K562 (cell line): ENCODE data around the gene FOXJ3. TPM values are rescaled to one million over a fixed set of nuclear protein-coding genes. Genes with fewer than 3 reads are reported as not detected.

Experiments
- ATAC-seq: fragments of 200-7000 bp; cut with Tn5 transposase; 3 replicates; pipeline ENCODE4 v1.9.1; 2020; ENCODE audit warnings: moderate library complexity
- BruUV-seq: library from RNA; stranded (reverse); fragments of 400-500 nt; replicated peaks from 2 replicates; lab custom pipeline; 2021; lab: Mats Ljungman, UMichigan
- CTCF ChIA-PET: fragments of 300-600 bp; formaldehyde crosslinking; extraction: SDS; loops from one replicate; lab custom pipeline; 2021; ENCODE audit warnings: low intra/inter-chr PET ratio; lab: Yijun Ruan, JAX
- POLR2A ChIA-PET: fragments of 300-600, 350-650 bp; sonication (Branson Sonifier 250); formaldehyde crosslinking; extraction: SDS; loops from one replicate; lab custom pipeline; 2021; ENCODE audit warnings: antibody characterized with exemption, inconsistent platforms; lab: Yijun Ruan, JAX
- DNase-seq, 4 experiments: peaks; one replicate each; pipeline versions ENCODE4 v3.0.0 to v3.0.0-alpha.2; 2011 to 2018; ENCODE audit warnings: low spot score in 3 of 4, mixed read lengths in 3 of 4; ENCODE audit errors: extremely low read depth in 1 of 4
- FAIRE-seq: peaks from 2 replicates; lab custom pipeline; 2011; peaks lifted over from hg19 to GRCh38; lab: Jason Lieb, UNC
- H2AFZ ChIP-seq: 2 replicates; pipeline ENCODE4 v1.6.0; 2011; ENCODE audit warnings: low read depth, low read length, control low read depth, inconsistent platforms
- H3K27ac ChIP-seq: fragments of 200-600 bp; 3 replicates; pipeline ENCODE4 v1.8.0; 2011; ENCODE audit warnings: low read depth, mild to moderate bottlenecking, control low read depth, inconsistent platforms, low read length, moderate library complexity, mixed read lengths; ENCODE audit errors: extremely low read depth
- H3K27me3 ChIP-seq, 2 experiments: fragments of 300-600 bp in 1 of 2; 2 replicates in 1 of 2; 3 replicates in 1 of 2; pipeline versions ENCODE4 v1.6.0 to v1.8.0; 2011; ENCODE audit warnings: inconsistent platforms in 2 of 2, low read length in 2 of 2, mild to moderate bottlenecking in 1 of 2, mixed read lengths in 1 of 2, moderate library complexity in 1 of 2; ENCODE audit not compliant: control insufficient read depth in 2 of 2, insufficient read depth in 2 of 2
- H3K36me3 ChIP-seq: fragments of 300-600 bp; 3 replicates; pipeline ENCODE4 v1.8.0; 2011; ENCODE audit warnings: mild to moderate bottlenecking, low read length, inconsistent platforms; ENCODE audit not compliant: control insufficient read depth, insufficient read depth
- H3K4me1 ChIP-seq, 2 experiments: fragments of 200-600 bp in 1 of 2; replicated peaks in 1 of 2; 2 replicates in 1 of 2; 3 replicates in 1 of 2; pipeline versions ENCODE4 v1.5.1 to v1.8.0; 2011; ENCODE audit warnings: inconsistent platforms in 2 of 2, low read length in 2 of 2, mild to moderate bottlenecking in 1 of 2, mixed read lengths in 1 of 2, moderate library complexity in 1 of 2; ENCODE audit not compliant: control insufficient read depth in 2 of 2, insufficient read depth in 2 of 2
- H3K4me2 ChIP-seq: 2 replicates; pipeline ENCODE4 v1.6.1; 2011; ENCODE audit warnings: low read length, control low read depth, inconsistent platforms, mixed read lengths; ENCODE audit not compliant: insufficient read depth
- H3K4me3 ChIP-seq: fragments of 200-600 bp; sonication (generic), shearing (Covaris generic); 2 replicates; pipeline ENCODE4 v1.5.1; 2016; ENCODE audit warnings: control low read depth, inconsistent platforms
- H3K79me2 ChIP-seq: fragments of 200-600 bp; 3 replicates; pipeline ENCODE4 v1.8.0; 2011; ENCODE audit warnings: low read length, inconsistent platforms; ENCODE audit not compliant: control insufficient read depth, insufficient read depth
- H3K9ac ChIP-seq, 2 experiments: 2 replicates each; pipeline versions ENCODE4 v1.6.0 to v1.6.1; 2011; ENCODE audit warnings: low read depth in 2 of 2, low read length in 2 of 2, control low read depth in 1 of 2, inconsistent platforms in 1 of 2, mild to moderate bottlenecking in 1 of 2, mixed read lengths in 1 of 2; ENCODE audit not compliant: insufficient read depth in 1 of 2
- H3K9me1 ChIP-seq: one replicate; pipeline ENCODE4 v1.6.0; 2011; ENCODE audit warnings: inconsistent platforms, mild to moderate bottlenecking, low read length, moderate library complexity; ENCODE audit not compliant: control insufficient read depth, insufficient read depth
- H3K9me3 ChIP-seq: replicated peaks from 2 replicates; pipeline ENCODE4 v1.5.1; 2011; ENCODE audit warnings: low read depth, low read length, inconsistent platforms; ENCODE audit not compliant: control insufficient read depth, insufficient read depth
- H4K20me1 ChIP-seq: replicated peaks from 2 replicates; pipeline ENCODE4 v1.6.1; 2011; ENCODE audit warnings: low read length, inconsistent platforms, mixed read lengths; ENCODE audit not compliant: control insufficient read depth, insufficient read depth
- PHB2 ChIP-seq: fragments of 450-650 bp; IDR thresholded peaks from 2 replicates; pipeline ENCODE4 v1.6.1; 2017; ENCODE audit warnings: low read depth
- RAD51 ChIP-seq: fragments of 450-650 bp; IDR thresholded peaks from 2 replicates; pipeline ENCODE4 v1.7.1; 2016; ENCODE audit warnings: low read depth, mild to moderate bottlenecking, borderline replicate concordance
- ZNF133 ChIP-seq: fragments of 250-450 bp; sonication (Bioruptor Pico); IDR thresholded peaks from 2 replicates; pipeline ENCODE4 v1.4.0; 2020; ENCODE audit warnings: mild to moderate bottlenecking
- ZNF431 ChIP-seq: sonication (generic); formaldehyde crosslinking; IDR thresholded peaks from 2 replicates; pipeline ENCODE4 v1.8.0; 2022; ENCODE audit warnings: mild to moderate bottlenecking, missing genetic modification reagents
- WGBS: fragments of 100-300 bp; shearing (Covaris generic); methylation state at CpG from one replicate; pipeline ENCODE4 v1.1.6; 2016; ENCODE audit warnings: low coverage, mixed read lengths; ENCODE audit not compliant: insufficient coverage; ENCODE audit errors: missing lambda C conversion rate; 5-methylcytosine and 5-hydroxymethylcytosine counted together
- in situ Hi-C: fragments of 300-500 bp; cut with MboI; formaldehyde crosslinking; loops from 4 replicates; pipeline ENCODE4 v1.15.0; 2018; ENCODE audit warnings: inconsistent platforms, mixed read lengths
- intact Hi-C: fragments of 100-400 bp; cut with micrococcal nuclease; formaldehyde crosslinking; loops from 2 replicates; pipeline ENCODE4 v1.14.2; 2022
- polyA plus RNA-seq, 8 experiments: library from polyadenylated mRNA; depleted of rRNA in 4 of 8; stranded (reverse) in 5 of 8; unstranded in 3 of 8; fragments of >200 nt; fragmentation: Nextera tagmentation in 2 of 8; fragmentation: Illumina TruSeq in 1 of 8; extraction: Ambion mirVana in 2 of 8; extraction: Trizol in 1 of 8; gene quantifications; 2 replicates each; pipeline versions ENCODE4 v1.2.1 to v1.2.3, GENCODE V29; 2011 to 2014; ENCODE audit warnings: inconsistent platforms in 1 of 8, missing spikeins in 1 of 8
- total RNA-seq, 7 experiments: library from RNA; depleted of rRNA in 6 of 7; stranded (reverse); fragments of >200 nt in 6 of 7; fragmentation: Illumina TruSeq in 2 of 7; extraction: Trizol in 2 of 7; gene quantifications; 2 replicates each; pipeline versions ENCODE4 v1.2.1 to v1.2.3, GENCODE V29; 2011 to 2021; ENCODE audit warnings: low replicate concordance in 1 of 7
- TF ChIP-seq, protein P1 (sequence below): sonication (generic); formaldehyde crosslinking; IDR thresholded peaks from 2 replicates; pipeline ENCODE4 v1.8.0; 2022; ENCODE audit warnings: mild to moderate bottlenecking, missing genetic modification reagents, borderline replicate concordance

Gene FOXJ3
- total and polyA plus RNA-seq, 9 of the 15 experiments (the other 6 are each of a cell fraction or from before 2014, with no cell fraction given): 8.7 to 35.3 (median 23.4) TPM

DNA sequence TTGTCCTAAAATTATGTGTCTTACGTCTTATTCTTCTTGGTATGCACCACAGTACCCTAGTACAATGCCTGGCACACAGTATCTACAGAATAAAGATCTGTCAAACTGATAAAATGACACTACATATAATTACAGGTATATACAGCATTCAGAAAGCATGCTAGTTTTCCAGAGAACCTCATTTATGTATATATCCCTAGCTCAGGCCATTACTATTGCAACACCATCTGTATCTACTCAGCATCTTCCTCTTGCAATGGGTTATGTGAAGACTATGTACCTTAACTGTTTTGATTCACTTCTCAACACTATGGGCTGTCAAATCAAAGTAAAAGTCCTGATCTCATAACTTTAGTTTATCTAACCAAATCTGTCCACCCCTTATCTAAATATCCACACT is 112.0 kb downstream of the FOXJ3 start:
- intact Hi-C loops (no loop called here), in situ Hi-C loops (no loop called here)
- peaks cover 0 to 10% of the 10 kb centered on the region in 2 experiments; a peak in 2 of 5 replicates for H3K4me1 ChIP-seq
- FAIRE-seq: no peak
- no peak overlapping the region for H2AFZ ChIP-seq
- no peaks in the 10 kb centered on the region for H3K27me3 ChIP-seq
- TSS peak; percentile 8 for BruUV-seq
- no peaks in the 10 kb centered on the region; the same call in 1 of the 2 replicates for H3K9me3 ChIP-seq
- peaks cover 34% of the 10 kb centered on the region for H3K79me2 ChIP-seq
- DNase-seq: no peak
- ChIA-PET CTCF (no interaction called here), POLR2A (interaction anchor here (1.2 kb wide), 2 partner anchors 12 to 37 kb away, joined by 3 to 4 read pairs; no protein-coding TSS in a partner anchor)
- H3K27ac ChIP-seq: no peak overlapping the region
- no peaks in the 10 kb centered on the region for H4K20me1 ChIP-seq
- no peak overlapping the region for H3K9ac ChIP-seq
- WGBS: 82% methylated on average over 1 of the region's 1 CpG
- TF ChIP-seq ZNF431 (CRISPR knock-in tag): no peak
- no peak for TF ChIP-seq PHB2
- TF ChIP-seq, protein P1, sequence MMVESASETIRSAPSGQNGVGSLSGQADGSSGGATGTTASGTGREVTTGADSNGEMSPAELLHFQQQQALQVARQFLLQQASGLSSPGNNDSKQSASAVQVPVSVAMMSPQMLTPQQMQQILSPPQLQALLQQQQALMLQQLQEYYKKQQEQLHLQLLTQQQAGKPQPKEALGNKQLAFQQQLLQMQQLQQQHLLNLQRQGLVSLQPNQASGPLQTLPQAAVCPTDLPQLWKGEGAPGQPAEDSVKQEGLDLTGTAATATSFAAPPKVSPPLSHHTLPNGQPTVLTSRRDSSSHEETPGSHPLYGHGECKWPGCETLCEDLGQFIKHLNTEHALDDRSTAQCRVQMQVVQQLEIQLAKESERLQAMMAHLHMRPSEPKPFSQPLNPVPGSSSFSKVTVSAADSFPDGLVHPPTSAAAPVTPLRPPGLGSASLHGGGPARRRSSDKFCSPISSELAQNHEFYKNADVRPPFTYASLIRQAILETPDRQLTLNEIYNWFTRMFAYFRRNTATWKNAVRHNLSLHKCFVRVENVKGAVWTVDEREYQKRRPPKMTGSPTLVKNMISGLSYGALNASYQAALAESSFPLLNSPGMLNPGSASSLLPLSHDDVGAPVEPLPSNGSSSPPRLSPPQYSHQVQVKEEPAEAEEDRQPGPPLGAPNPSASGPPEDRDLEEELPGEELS (CRISPR knock-in tag): no peak
- no peak for TF ChIP-seq RAD51
- TF ChIP-seq ZNF133 (CRISPR knock-in tag): no peak
- H3K36me3 ChIP-seq: peaks cover 11% of the 10 kb centered on the region; the same call in 2 of the 3 replicates
- ATAC-seq: no peak
- H3K4me2 ChIP-seq: no peak overlapping the region
- H3K9me1 ChIP-seq: no peaks in the 10 kb centered on the region
- no peak overlapping the region for H3K4me3 ChIP-seq
